Hematopoietic multipotent progenitor cell treated with erythropoietin and hydrocortisone succinate and interleukin-3 and kit ligand, for 17 days (in vitro differentiated cells): Measurements from ENCODE around the gene ARHGAP28.

Experiments
- DNase-seq: peaks from one replicate; pipeline ENCODE4 v3.0.0-alpha.2; 2015; ENCODE audit warnings: low spot score

ARHGAP28 gene

GRCh38 chr18:6729247-6730091 is at the start of gene ARHGAP28:
Gene ARHGAP28 (plus strand): TSS chr18:6729716. CDS start chr18:6729822, 106 bp downstream.
- no peak for DNase-seq

- no peak for DNase-seq
These were observed 48.1 kb upstream of the ARHGAP28 start for GRCh38 chr18:6681331-6681875.

GRCh38 chr18:6682437-6683111 is 46.9 kb upstream of the ARHGAP28 start:
- no peak for DNase-seq

GRCh38 chr18:6683112-6683876 is 46.2 kb upstream of the ARHGAP28 start:
- DNase-seq = no peak

GRCh38 chr18:6687676-6688075 is 41.8 kb upstream of the ARHGAP28 start:
- no peak for DNase-seq

- no peak for DNase-seq
These were observed 20.6 kb upstream of the ARHGAP28 start for GRCh38 chr18:6708890-6709289.

GRCh38 chr18:6711467-6711866 is 18.0 kb upstream of the ARHGAP28 start:
- DNase-seq = no peak

- no peak for DNase-seq
These were observed 17.1 kb upstream of the ARHGAP28 start for GRCh38 chr18:6712401-6712800.

GRCh38 chr18:6714010-6714409 is 15.5 kb upstream of the ARHGAP28 start:
- DNase-seq = no peak

GRCh38 chr18:6718267-6718666 is 11.2 kb upstream of the ARHGAP28 start:
- DNase-seq = no peak

- DNase-seq = no peak
These were observed 10.2 kb upstream of the ARHGAP28 start for GRCh38 chr18:6719098-6719846.

- DNase-seq = no peak
These were observed 9.4 kb upstream of the ARHGAP28 start for GRCh38 chr18:6719910-6720683.

- DNase-seq = no peak
These were observed 7.8 kb upstream of the ARHGAP28 start for GRCh38 chr18:6721755-6722154.

- DNase-seq = no peak
These were observed 6.8 kb upstream of the ARHGAP28 start for GRCh38 chr18:6722690-6723089.

GRCh38 chr18:6724331-6724730 is 5.2 kb upstream of the ARHGAP28 start:
- DNase-seq = no peak

GRCh38 chr18:6728331-6728730 is 1.2 kb upstream of the ARHGAP28 start:
- DNase-seq = no peak

- no peak for DNase-seq
These were observed 688 bp upstream of the ARHGAP28 start for GRCh38 chr18:6728809-6729246.

- no peak for DNase-seq
These were observed 1.1 kb downstream of the ARHGAP28 start for GRCh38 chr18:6730416-6731221.

- DNase-seq = no peak
These were observed 1.7 kb downstream of the ARHGAP28 start for GRCh38 chr18:6731222-6731596.

- no peak for DNase-seq
These were observed 3.4 kb downstream of the ARHGAP28 start for GRCh38 chr18:6732952-6733351.
